Suprapubic skin (tissue), 3 donors: ENCODE results near the gene MALAT1.

Experiments used
- POLR2A ChIP-seq, 2 donors: fragments of 450-650 bp; IDR thresholded peaks; one replicate each; pipeline ENCODE4 v1.6.1; 2017; ENCODE audit warnings: antibody characterized with exemption in 2 of 2, mild to moderate bottlenecking in 2 of 2, moderate library complexity in 2 of 2
- TF ChIP-seq, protein P1 (sequence below), 2 donors: fragments of 200-600 bp in 1 of 2; fragments of 450-650 bp in 1 of 2; sonication (generic) in 1 of 2; IDR thresholded peaks; one replicate each; pipeline ENCODE4 v1.5.1; 2016 to 2019; ENCODE audit warnings: antibody characterized with exemption in 2 of 2, mild to moderate bottlenecking in 1 of 2, moderate library complexity in 1 of 2

DNA sequence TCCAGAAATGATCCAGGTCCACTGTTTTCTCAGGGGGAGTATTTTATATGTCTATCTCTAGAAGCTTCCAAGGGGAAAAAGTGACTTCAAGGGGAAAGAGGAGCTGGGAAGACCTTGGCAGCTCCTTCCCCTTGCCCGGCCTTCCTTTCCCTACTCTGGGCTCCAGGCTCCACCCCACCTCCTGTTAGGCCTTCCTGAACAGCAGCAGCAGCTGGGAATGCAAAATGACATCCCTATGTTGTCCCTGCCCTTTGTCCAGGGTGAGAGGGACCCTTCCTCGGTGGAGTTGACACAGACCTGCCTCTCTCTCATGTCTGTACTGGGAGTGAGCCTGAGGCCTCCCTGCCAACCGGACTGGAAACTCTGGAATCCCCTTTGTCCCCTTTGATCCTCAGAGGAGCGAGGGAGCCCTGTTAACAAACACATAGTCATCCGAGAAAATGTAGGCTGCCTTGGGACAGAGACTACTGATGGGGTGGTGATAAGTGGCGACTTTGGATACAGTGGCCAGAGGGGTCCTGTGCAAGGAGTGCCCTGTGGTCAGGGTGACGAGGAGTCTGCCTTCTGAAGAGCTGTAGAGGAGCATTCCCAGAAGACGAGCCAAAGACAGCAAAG, 9.0 kb upstream of the MALAT1 start:
- TF ChIP-seq, protein P1, sequence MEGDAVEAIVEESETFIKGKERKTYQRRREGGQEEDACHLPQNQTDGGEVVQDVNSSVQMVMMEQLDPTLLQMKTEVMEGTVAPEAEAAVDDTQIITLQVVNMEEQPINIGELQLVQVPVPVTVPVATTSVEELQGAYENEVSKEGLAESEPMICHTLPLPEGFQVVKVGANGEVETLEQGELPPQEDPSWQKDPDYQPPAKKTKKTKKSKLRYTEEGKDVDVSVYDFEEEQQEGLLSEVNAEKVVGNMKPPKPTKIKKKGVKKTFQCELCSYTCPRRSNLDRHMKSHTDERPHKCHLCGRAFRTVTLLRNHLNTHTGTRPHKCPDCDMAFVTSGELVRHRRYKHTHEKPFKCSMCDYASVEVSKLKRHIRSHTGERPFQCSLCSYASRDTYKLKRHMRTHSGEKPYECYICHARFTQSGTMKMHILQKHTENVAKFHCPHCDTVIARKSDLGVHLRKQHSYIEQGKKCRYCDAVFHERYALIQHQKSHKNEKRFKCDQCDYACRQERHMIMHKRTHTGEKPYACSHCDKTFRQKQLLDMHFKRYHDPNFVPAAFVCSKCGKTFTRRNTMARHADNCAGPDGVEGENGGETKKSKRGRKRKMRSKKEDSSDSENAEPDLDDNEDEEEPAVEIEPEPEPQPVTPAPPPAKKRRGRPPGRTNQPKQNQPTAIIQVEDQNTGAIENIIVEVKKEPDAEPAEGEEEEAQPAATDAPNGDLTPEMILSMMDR (IDR thresholded peaks at IDR 0.05) = no peak
- no peak for TF ChIP-seq POLR2A (IDR thresholded peaks at IDR 0.05)
